GM19395 (cell line): Measurements from ENCODE around the gene PRSS21.

Experiments
- ATAC-seq: cut with Tn5 transposase; IDR thresholded peaks from one replicate; pipeline ENCODE4 v1.9.1; 2021; ENCODE audit warnings: mild to moderate bottlenecking, moderate library complexity; ENCODE audit not compliant: unreplicated experiment

Gene PRSS21

GRCh38 chr16:2841606-2842339, 24.7 kb downstream of the PRSS21 start:
- no peak for ATAC-seq

GRCh38 chr16:2842340-2843000, 25.4 kb downstream of the PRSS21 start:
- no peak for ATAC-seq

GRCh38 chr16:2843526-2843925, 26.5 kb downstream of the PRSS21 start:
- no peak for ATAC-seq

- no peak for ATAC-seq
Observed at GRCh38 chr16:2845116-2845515, 28.1 kb downstream of the PRSS21 start.

GRCh38 chr16:2846511-2847310, 29.7 kb downstream of the PRSS21 start:
- no peak for ATAC-seq

GRCh38 chr16:2848933-2849725, 32.1 kb downstream of the PRSS21 start:
- no peak for ATAC-seq

GRCh38 chr16:2852003-2852730, 35.1 kb downstream of the PRSS21 start:
- ATAC-seq = no peak

- ATAC-seq = no peak
Observed at GRCh38 chr16:2852731-2853507, 35.9 kb downstream of the PRSS21 start.

GRCh38 chr16:2853531-2854073, 36.6 kb downstream of the PRSS21 start:
- ATAC-seq = no peak

- ATAC-seq = no peak
Observed at GRCh38 chr16:2854700-2855309, 37.8 kb downstream of the PRSS21 start.

- no peak for ATAC-seq
Observed at GRCh38 chr16:2855536-2855935, 38.5 kb downstream of the PRSS21 start.

GRCh38 chr16:2856061-2856670, 39.1 kb downstream of the PRSS21 start:
- no peak for ATAC-seq

GRCh38 chr16:2856686-2857450, 39.8 kb downstream of the PRSS21 start:
- no peak for ATAC-seq

GRCh38 chr16:2857451-2858244, 40.6 kb downstream of the PRSS21 start, which contains the start of gene PRSS22:
Gene PRSS22 (minus strand): TSS chr16:2858170. CDS start chr16:2858104, 66 bp downstream.
- ATAC-seq = no peak

- no peak for ATAC-seq
Observed at GRCh38 chr16:2858245-2859025, 41.4 kb downstream of the PRSS21 start.

GRCh38 chr16:2859686-2860265, 42.7 kb downstream of the PRSS21 start:
- ATAC-seq = no peak
